Neural crest cell (in vitro differentiated cells): Measurements from ENCODE around the gene HYAL1. TPM values are rescaled to one million over a fixed set of nuclear protein-coding genes. Genes with fewer than 3 reads are reported as not detected.

ENCODE experiments used
- DNase-seq: peaks from one replicate; pipeline ENCODE4 v3.0.0; 2021; ENCODE audit warnings: low read depth, mixed read lengths, low spot score
- H3K27ac Mint-ChIP-seq: one replicate; pipeline ENCODE4 v1.8.0; 2021; ENCODE audit warnings: mild to moderate bottlenecking, mixed read lengths; ENCODE audit not compliant: unreplicated experiment
- H3K27me3 Mint-ChIP-seq: 2 replicates; pipeline ENCODE4 v1.8.0; 2021; ENCODE audit warnings: low read depth, mild to moderate bottlenecking, mixed read lengths
- H3K36me3 Mint-ChIP-seq: 2 replicates; pipeline ENCODE4 v1.8.0; 2021; ENCODE audit warnings: low read depth, mild to moderate bottlenecking, mixed read lengths
- H3K4me1 Mint-ChIP-seq: 2 replicates; pipeline ENCODE4 v1.8.0; 2021; ENCODE audit warnings: mixed read lengths
- H3K4me3 Mint-ChIP-seq: one replicate; pipeline ENCODE4 v1.8.0; 2021; ENCODE audit warnings: mild to moderate bottlenecking, mixed read lengths
- H3K9me3 Mint-ChIP-seq: 2 replicates; pipeline ENCODE4 v1.8.0; 2021; ENCODE audit warnings: mixed read lengths
- CTCF ChIP-seq: fragments of 200-600 bp; sonication (generic); conservative IDR thresholded peaks from 2 replicates; pipeline ENCODE4 v1.5.0; 2021; ENCODE audit warnings: antibody characterized with exemption, mild to moderate bottlenecking
- total RNA-seq: library from RNA; stranded (reverse); gene quantifications from 2 replicates; pipeline ENCODE4 v1.2.1, GENCODE V29; 2021

HYAL1 gene
- total RNA-seq, 1 donor from 2014 or later: 2.5 TPM

- H3K4me3 Mint-ChIP-seq: peak within 1 kb of the TSS; percentile 85
- H3K27me3 Mint-ChIP-seq: no peaks in the 10 kb centered on the region
- peak within 1 kb of the TSS; percentile 97 for H3K27ac Mint-ChIP-seq
- no peaks in the 10 kb centered on the region for H3K9me3 Mint-ChIP-seq
- DNase-seq: peak; percentile 90
- TF ChIP-seq CTCF: no peak
- no peaks in the 10 kb centered on the region for H3K36me3 Mint-ChIP-seq
- H3K4me1 Mint-ChIP-seq: peaks cover 14% of the 10 kb centered on the region
Measured at GRCh38 chr3:50292159-50293078, 11.0 kb downstream of the HYAL1 start, which contains the start of gene IFRD2. IFRD2 (minus strand) TSS chr3:50292429; CDS start chr3:50292274, 155 bp downstream.

- H3K27me3 Mint-ChIP-seq: no peaks in the 10 kb centered on the region
- H3K4me3 Mint-ChIP-seq: peak overlapping the region; percentile 78
- no peaks in the 10 kb centered on the region for H3K9me3 Mint-ChIP-seq
- H3K4me1 Mint-ChIP-seq: peaks cover 14% of the 10 kb centered on the region
- H3K36me3 Mint-ChIP-seq: no peaks in the 10 kb centered on the region
- no peak overlapping the region for H3K27ac Mint-ChIP-seq
- no peak for DNase-seq
- no peak for TF ChIP-seq CTCF
Measured at GRCh38 chr3:50290161-50290641, 13.2 kb downstream of the HYAL1 start.

GRCh38 chr3:50289130-50289529, 14.2 kb downstream of the HYAL1 start:
- no peak for DNase-seq
- no peaks in the 10 kb centered on the region for H3K9me3 Mint-ChIP-seq
- no peak overlapping the region for H3K27ac Mint-ChIP-seq
- H3K4me3 Mint-ChIP-seq: peak overlapping the region; percentile 78
- no peak for TF ChIP-seq CTCF
- no peaks in the 10 kb centered on the region for H3K36me3 Mint-ChIP-seq
- peaks cover 14% of the 10 kb centered on the region for H3K4me1 Mint-ChIP-seq
- no peaks in the 10 kb centered on the region for H3K27me3 Mint-ChIP-seq

GRCh38 chr3:50288387-50289007, 14.9 kb downstream of the HYAL1 start:
- no peak for TF ChIP-seq CTCF
- Mint-ChIP-seq H3K9me3 (no peaks in the 10 kb centered on the region), H3K36me3 (no peaks in the 10 kb centered on the region), H3K27me3 (no peaks in the 10 kb centered on the region), H3K27ac (no peak overlapping the region), H3K4me3 (peak overlapping the region; percentile 78), H3K4me1 (peaks cover 14% of the 10 kb centered on the region)
- DNase-seq: no peak

- no peak overlapping the region for H3K27ac Mint-ChIP-seq
- H3K9me3 Mint-ChIP-seq: no peaks in the 10 kb centered on the region
- H3K36me3 Mint-ChIP-seq: no peaks in the 10 kb centered on the region
- H3K4me1 Mint-ChIP-seq: peaks cover 7% of the 10 kb centered on the region
- DNase-seq: no peak
- peak overlapping the region; percentile 59 for H3K4me3 Mint-ChIP-seq
- no peaks in the 10 kb centered on the region for H3K27me3 Mint-ChIP-seq
- TF ChIP-seq CTCF: no peak
Measured at GRCh38 chr3:50287262-50287661, 16.1 kb downstream of the HYAL1 start.
